K562 (cell line): ENCODE measurements around the gene CROT. TPM values are rescaled to one million over a fixed set of nuclear protein-coding genes. Genes with fewer than 3 reads are reported as not detected.
A peak's percentile ranks its signal among the peaks of the same experiment; 100 is the strongest.

Source experiments
- ATAC-seq: fragments of 200-7000 bp; cut with Tn5 transposase; 3 replicates; pipeline ENCODE4 v1.9.1; 2020; ENCODE audit warnings: moderate library complexity
- Bru-seq: library from RNA; stranded (reverse); fragments of 400-500 nt; gene quantifications from one replicate; lab custom pipeline; 2021; lab: Mats Ljungman, UMichigan
- BruChase-seq, 2 experiments: library from RNA; stranded (reverse); fragments of 400-500 nt; gene quantifications; one replicate each; lab custom pipeline; 2021; lab: Mats Ljungman, UMichigan
- BruUV-seq: library from RNA; stranded (reverse); fragments of 400-500 nt; replicated peaks from 2 replicates; lab custom pipeline; 2021; lab: Mats Ljungman, UMichigan
- CTCF ChIA-PET: fragments of 300-600 bp; formaldehyde crosslinking; extraction: SDS; loops from one replicate; lab custom pipeline; 2021; ENCODE audit warnings: low intra/inter-chr PET ratio; lab: Yijun Ruan, JAX
- POLR2A ChIA-PET: fragments of 300-600, 350-650 bp; sonication (Branson Sonifier 250); formaldehyde crosslinking; extraction: SDS; loops from one replicate; lab custom pipeline; 2021; ENCODE audit warnings: antibody characterized with exemption, inconsistent platforms; lab: Yijun Ruan, JAX
- DNase-seq, 4 experiments: peaks; one replicate each; pipeline versions ENCODE4 v3.0.0 to v3.0.0-alpha.2; 2011 to 2018; ENCODE audit warnings: low spot score in 3 of 4, mixed read lengths in 3 of 4; ENCODE audit errors: extremely low read depth in 1 of 4
- FAIRE-seq: peaks from 2 replicates; lab custom pipeline; 2011; peaks lifted over from hg19 to GRCh38; lab: Jason Lieb, UNC
- H2AFZ ChIP-seq: 2 replicates; pipeline ENCODE4 v1.6.0; 2011; ENCODE audit warnings: low read depth, low read length, control low read depth, inconsistent platforms
- H3K27ac ChIP-seq: fragments of 200-600 bp; 3 replicates; pipeline ENCODE4 v1.8.0; 2011; ENCODE audit warnings: low read depth, mild to moderate bottlenecking, control low read depth, inconsistent platforms, low read length, moderate library complexity, mixed read lengths; ENCODE audit errors: extremely low read depth
- H3K27me3 ChIP-seq, 2 experiments: fragments of 300-600 bp in 1 of 2; 2 replicates in 1 of 2; 3 replicates in 1 of 2; pipeline versions ENCODE4 v1.6.0 to v1.8.0; 2011; ENCODE audit warnings: inconsistent platforms in 2 of 2, low read length in 2 of 2, mild to moderate bottlenecking in 1 of 2, mixed read lengths in 1 of 2, moderate library complexity in 1 of 2; ENCODE audit not compliant: control insufficient read depth in 2 of 2, insufficient read depth in 2 of 2
- H3K36me3 ChIP-seq: fragments of 300-600 bp; 3 replicates; pipeline ENCODE4 v1.8.0; 2011; ENCODE audit warnings: mild to moderate bottlenecking, low read length, inconsistent platforms; ENCODE audit not compliant: control insufficient read depth, insufficient read depth
- H3K4me1 ChIP-seq, 2 experiments: fragments of 200-600 bp in 1 of 2; replicated peaks in 1 of 2; 2 replicates in 1 of 2; 3 replicates in 1 of 2; pipeline versions ENCODE4 v1.5.1 to v1.8.0; 2011; ENCODE audit warnings: inconsistent platforms in 2 of 2, low read length in 2 of 2, mild to moderate bottlenecking in 1 of 2, mixed read lengths in 1 of 2, moderate library complexity in 1 of 2; ENCODE audit not compliant: control insufficient read depth in 2 of 2, insufficient read depth in 2 of 2
- H3K4me2 ChIP-seq: 2 replicates; pipeline ENCODE4 v1.6.1; 2011; ENCODE audit warnings: low read length, control low read depth, inconsistent platforms, mixed read lengths; ENCODE audit not compliant: insufficient read depth
- H3K4me3 ChIP-seq: fragments of 200-600 bp; sonication (generic), shearing (Covaris generic); 2 replicates; pipeline ENCODE4 v1.5.1; 2016; ENCODE audit warnings: control low read depth, inconsistent platforms
- H3K79me2 ChIP-seq: fragments of 200-600 bp; 3 replicates; pipeline ENCODE4 v1.8.0; 2011; ENCODE audit warnings: low read length, inconsistent platforms; ENCODE audit not compliant: control insufficient read depth, insufficient read depth
- H3K9ac ChIP-seq, 2 experiments: 2 replicates each; pipeline versions ENCODE4 v1.6.0 to v1.6.1; 2011; ENCODE audit warnings: low read depth in 2 of 2, low read length in 2 of 2, control low read depth in 1 of 2, inconsistent platforms in 1 of 2, mild to moderate bottlenecking in 1 of 2, mixed read lengths in 1 of 2; ENCODE audit not compliant: insufficient read depth in 1 of 2
- H3K9me1 ChIP-seq: one replicate; pipeline ENCODE4 v1.6.0; 2011; ENCODE audit warnings: inconsistent platforms, mild to moderate bottlenecking, low read length, moderate library complexity; ENCODE audit not compliant: control insufficient read depth, insufficient read depth
- H3K9me3 ChIP-seq: replicated peaks from 2 replicates; pipeline ENCODE4 v1.5.1; 2011; ENCODE audit warnings: low read depth, low read length, inconsistent platforms; ENCODE audit not compliant: control insufficient read depth, insufficient read depth
- H4K20me1 ChIP-seq: replicated peaks from 2 replicates; pipeline ENCODE4 v1.6.1; 2011; ENCODE audit warnings: low read length, inconsistent platforms, mixed read lengths; ENCODE audit not compliant: control insufficient read depth, insufficient read depth
- CLOCK ChIP-seq: fragments of 250-450 bp; sonication (Bioruptor Pico); IDR thresholded peaks from 2 replicates; pipeline ENCODE4 v1.4.0; 2020; ENCODE audit warnings: mild to moderate bottlenecking, moderate library complexity, borderline replicate concordance
- COPS2 ChIP-seq: fragments of 450-650 bp; conservative IDR thresholded peaks from 2 replicates; pipeline ENCODE4 v1.6.1; 2016; ENCODE audit warnings: mild to moderate bottlenecking, moderate library complexity
- HDAC2 ChIP-seq: fragments of 450-650 bp; IDR thresholded peaks from 2 replicates; pipeline ENCODE4 v1.6.1; 2016; ENCODE audit warnings: mild to moderate bottlenecking
- HDAC8 ChIP-seq: fragments of 450-650 bp; IDR thresholded peaks from 2 replicates; pipeline ENCODE4 v1.6.1; 2016; ENCODE audit warnings: mild to moderate bottlenecking, missing genetic modification characterization, moderate library complexity, missing compliant biosample characterization
- PHF8 ChIP-seq: fragments of 200-600 bp; sonication (generic); IDR thresholded peaks from 2 replicates; pipeline ENCODE4 v1.6.1; 2012; ENCODE audit warnings: mixed run types, mild to moderate bottlenecking, inconsistent platforms, low read length, moderate library complexity, borderline replicate concordance
- RB1 ChIP-seq: fragments of 450-650 bp; IDR thresholded peaks from 2 replicates; pipeline ENCODE4 v1.6.1; 2017; ENCODE audit warnings: low read depth, mild to moderate bottlenecking
- RERE ChIP-seq: sonication (generic); formaldehyde crosslinking; IDR thresholded peaks from 2 replicates; pipeline ENCODE4 v1.8.0; 2023; ENCODE audit warnings: missing genetic modification reagents, mild to moderate bottlenecking, borderline replicate concordance
- WGBS: fragments of 100-300 bp; shearing (Covaris generic); methylation state at CpG from one replicate; pipeline ENCODE4 v1.1.6; 2016; ENCODE audit warnings: low coverage, mixed read lengths; ENCODE audit not compliant: insufficient coverage; ENCODE audit errors: missing lambda C conversion rate; 5-methylcytosine and 5-hydroxymethylcytosine counted together
- in situ Hi-C: fragments of 300-500 bp; cut with MboI; formaldehyde crosslinking; loops from 4 replicates; pipeline ENCODE4 v1.15.0; 2018; ENCODE audit warnings: inconsistent platforms, mixed read lengths
- intact Hi-C: fragments of 100-400 bp; cut with micrococcal nuclease; formaldehyde crosslinking; loops from 2 replicates; pipeline ENCODE4 v1.14.2; 2022
- long read RNA-seq, 3 experiments: library from polyadenylated mRNA in 2 of 3; library from RNA in 1 of 3; unstranded in 2 of 3; stranded (forward) in 1 of 3; transcript quantifications; one replicate each; pipeline ENCODE4 v2.0.0, GENCODE V29; 2019 to 2022
- polyA minus RNA-seq, 3 experiments: library from RNA; depleted of rRNA, polyadenylated mRNA; stranded (reverse); fragments of >200 nt; gene quantifications; 2 replicates each; pipeline ENCODE4 v1.2.3, GENCODE V29; 2011
- polyA plus RNA-seq, 8 experiments: library from polyadenylated mRNA; depleted of rRNA in 4 of 8; stranded (reverse) in 5 of 8; unstranded in 3 of 8; fragments of >200 nt; fragmentation: Nextera tagmentation in 2 of 8; fragmentation: Illumina TruSeq in 1 of 8; extraction: Ambion mirVana in 2 of 8; extraction: Trizol in 1 of 8; gene quantifications; 2 replicates each; pipeline versions ENCODE4 v1.2.1 to v1.2.3, GENCODE V29; 2011 to 2014; ENCODE audit warnings: inconsistent platforms in 1 of 8, missing spikeins in 1 of 8
- total RNA-seq, 7 experiments: library from RNA; depleted of rRNA in 6 of 7; stranded (reverse); fragments of >200 nt in 6 of 7; fragmentation: Illumina TruSeq in 2 of 7; extraction: Trizol in 2 of 7; gene quantifications; 2 replicates each; pipeline versions ENCODE4 v1.2.1 to v1.2.3, GENCODE V29; 2011 to 2021; ENCODE audit warnings: low replicate concordance in 1 of 7

The CROT gene
- 2.8 and 14.6 TPM in 2 replicates for total RNA-seq (2011; cell fraction: chromatin; rRNA removed; ENCODE audit: low replicate concordance)
- 1.2 and 1.3 TPM in 2 replicates for total RNA-seq (2011; cell fraction: nucleolus; rRNA removed)
- total RNA-seq (2011; cell fraction: nucleoplasm; rRNA removed), result 4.0 and 6.9 TPM in 2 replicates
- total RNA-seq (2014; rRNA removed), result 2.6 and 2.7 TPM in 2 replicates
- total RNA-seq (2014; rRNA removed; fragmentation: Illumina TruSeq; extraction: Trizol), result 7.5 and 8.1 TPM in 2 replicates
- total RNA-seq (2015; rRNA removed; fragmentation: Illumina TruSeq; extraction: Trizol), result 6.1 and 6.8 TPM in 2 replicates
- 4.8 and 5.1 TPM in 2 replicates for total RNA-seq (2021)
- 0.07 and 2.5 TPM in 2 replicates for polyA plus RNA-seq (2011; rRNA removed)
- polyA plus RNA-seq (2011; cell fraction: cytosol; rRNA removed), result 0.33 TPM in 1 of 2 replicates, not detected in the other
- polyA plus RNA-seq (2011; cell fraction: nucleus; rRNA removed), result 0.15 and 1.7 TPM in 2 replicates
- 5.0 and 5.5 TPM in 2 replicates for polyA plus RNA-seq (2012)
- polyA plus RNA-seq (2014; fragmentation: Illumina TruSeq; extraction: Trizol), result 4.2 and 6.5 TPM in 2 replicates
- 1 to 10 TPM; 4.0 to 4.5 TPM for polyA plus RNA-seq (2014; fragmentation: Nextera tagmentation; extraction: Ambion mirVana)
- 3.7 and 6.8 TPM in 2 replicates for polyA plus RNA-seq (2014; rRNA removed)
- 0.30 and 2.8 TPM in 2 replicates for polyA minus RNA-seq (2011; rRNA and poly(A)+ RNA removed)
- polyA minus RNA-seq (2011; cell fraction: cytosol; rRNA and poly(A)+ RNA removed), result 0.67 TPM in 1 of 2 replicates, not detected in the other
- polyA minus RNA-seq (2011; cell fraction: nucleus; rRNA and poly(A)+ RNA removed), result 0.56 and 3.8 TPM in 2 replicates
- Bru-seq, nascent RNA, result percentile 54 among the genes with signal in this experiment
- percentile 55 among the genes with signal in this experiment for BruChase-seq, experiment 1, labeled RNA remaining after a 2-hour chase
- BruChase-seq, experiment 2, labeled RNA remaining after a 6-hour chase, result percentile 58 among the genes with signal in this experiment
- long read RNA-seq, experiment 1, partial matches to known transcripts, result 4 of 13 reads
- long read RNA-seq, experiment 1, other reads (novel, unspliced or antisense), result 2 of 13 reads
- long read RNA-seq, experiment 2, partial matches to known transcripts, result 2 of 5 reads
- long read RNA-seq, experiment 2, other reads (novel, unspliced or antisense), result 2 of 5 reads
- long read RNA-seq, experiment 3, partial matches to known transcripts, result 0 of 3 reads
- long read RNA-seq, experiment 3, other reads (novel, unspliced or antisense), result 0 of 3 reads

DNA sequence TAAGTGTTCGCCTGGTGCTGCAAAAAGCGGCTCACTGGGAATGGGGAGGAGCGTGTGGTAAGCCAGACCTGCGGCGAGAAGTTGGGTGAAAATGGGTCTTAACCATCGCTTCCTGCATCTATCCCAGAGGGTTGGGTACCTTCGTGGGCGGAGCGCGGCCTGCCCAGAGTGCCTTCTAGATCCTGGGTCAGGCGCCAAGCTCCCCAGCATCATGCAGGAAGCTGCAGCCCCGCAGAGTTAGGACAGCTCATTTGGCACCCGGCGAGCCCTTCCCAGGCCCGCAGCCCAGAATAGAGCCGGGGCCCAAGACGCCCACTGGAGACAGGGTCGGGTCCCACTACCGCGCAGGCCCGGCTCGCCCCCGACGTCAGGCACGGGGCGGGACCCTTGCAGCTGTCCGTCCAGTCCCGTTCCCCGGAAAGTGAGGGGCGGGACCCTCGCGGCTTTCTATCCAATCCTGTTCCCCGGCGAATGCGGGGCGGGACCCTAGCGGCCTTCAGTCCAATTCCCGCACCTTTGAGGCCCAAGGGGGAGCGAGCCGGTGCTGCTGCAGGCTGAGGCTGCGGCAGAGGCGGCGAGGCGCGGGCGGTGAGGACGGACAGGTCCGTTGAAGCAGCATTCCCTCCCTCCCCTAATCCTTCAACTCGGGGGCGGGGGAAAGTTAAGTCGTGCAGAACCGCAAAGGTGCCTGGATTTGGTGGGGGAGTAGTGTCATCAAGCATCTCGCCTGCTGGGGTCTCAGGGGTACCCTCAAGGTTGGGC lies at the start of gene CROT:
Gene CROT, plus strand, starts transcription at position 499 of the 762 bp plus-strand sequence. CDS start 3,405 bp downstream, outside the sequence.
- FAIRE-seq (peak; percentile 72), ATAC-seq (peak; percentile 99), DNase-seq (peak; percentile 96 to 97 (median 96))
- Histone ChIP-seq H3K27ac (peak within 1 kb of the TSS; percentile 38; the same call in 1 of the 3 replicates), H3K4me3 (peak within 1 kb of the TSS; percentile 57), H3K4me1 (peaks cover 7 to 8% of the 10 kb centered on the region in 2 experiments; a peak in 4 of 5 replicates), H3K9me3 (no peaks in the 10 kb centered on the region), H3K79me2 (no peaks in the 10 kb centered on the region), H3K9ac (peak within 1 kb of the TSS; percentile 47 to 91), H3K9me1 (no peaks in the 10 kb centered on the region), H3K36me3 (no peaks in the 10 kb centered on the region; the same call in 2 of the 3 replicates), H4K20me1 (no peaks in the 10 kb centered on the region), H3K27me3 (no peaks in the 10 kb centered on the region), H3K4me2 (peak within 1 kb of the TSS; percentile 97), H2AFZ (peak within 1 kb of the TSS; percentile 93)
- under 1% methylated on average over 53 of the region's 53 CpGs for WGBS
- no TSS peak for BruUV-seq
- POLR2A ChIA-PET, result interaction anchor here (0.6 to 1.7 kb wide), 7 partner anchors 9 to 155 kb away, joined by 3 to 7 read pairs (median 3); no protein-coding TSS in a partner anchor
- intact Hi-C loops (loop anchor here (5.0 kb wide), 2 partner anchors 47 to 193 kb away; partner anchors contain the start of gene DMTF1), in situ Hi-C loops (no loop called here)
- CTCF ChIA-PET, result no interaction called here
- TF ChIP-seq HDAC2 (peak; percentile 55; the same call in 1 of the 2 replicates), COPS2 (no peak), HDAC8 (tag) (no peak), RERE (no peak), CLOCK (CRISPR knock-in tag) (no peak), PHF8 (peak; percentile 55), RB1 (peak; percentile 35; the same call in 1 of the 2 replicates)
